GM12873 (cell line): ENCODE results near the gene EPC2.

Source experiments
- TF ChIP-seq, protein P1 (sequence below): IDR thresholded peaks from 2 replicates; pipeline ENCODE4 v1.5.1; 2012; ENCODE audit warnings: low read depth, mild to moderate bottlenecking, moderate library complexity, low read length, control low read depth; ENCODE audit not compliant: insufficient read depth; ENCODE audit errors: missing control alignments

EPC2 gene

DNA sequence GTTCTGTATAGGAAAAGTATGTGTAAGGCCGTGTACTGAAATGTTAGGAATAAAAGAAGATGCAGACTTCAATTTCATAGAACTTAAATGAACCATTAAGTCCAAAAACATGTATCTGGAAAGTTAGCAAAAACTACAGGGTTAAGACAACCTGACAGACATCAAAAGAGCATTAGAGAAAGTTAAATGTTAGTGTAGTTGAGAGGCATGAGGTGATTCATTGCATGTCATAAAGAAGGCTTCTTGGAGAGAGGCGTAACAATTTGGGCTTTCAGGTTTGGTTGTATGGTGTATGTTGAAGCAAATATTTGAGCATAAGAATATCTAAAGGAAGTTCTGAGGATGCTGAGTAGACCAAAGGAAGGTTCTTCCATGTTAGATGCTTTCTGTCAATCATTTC, 6.3 kb downstream of the EPC2 start:
- TF ChIP-seq, protein P1, sequence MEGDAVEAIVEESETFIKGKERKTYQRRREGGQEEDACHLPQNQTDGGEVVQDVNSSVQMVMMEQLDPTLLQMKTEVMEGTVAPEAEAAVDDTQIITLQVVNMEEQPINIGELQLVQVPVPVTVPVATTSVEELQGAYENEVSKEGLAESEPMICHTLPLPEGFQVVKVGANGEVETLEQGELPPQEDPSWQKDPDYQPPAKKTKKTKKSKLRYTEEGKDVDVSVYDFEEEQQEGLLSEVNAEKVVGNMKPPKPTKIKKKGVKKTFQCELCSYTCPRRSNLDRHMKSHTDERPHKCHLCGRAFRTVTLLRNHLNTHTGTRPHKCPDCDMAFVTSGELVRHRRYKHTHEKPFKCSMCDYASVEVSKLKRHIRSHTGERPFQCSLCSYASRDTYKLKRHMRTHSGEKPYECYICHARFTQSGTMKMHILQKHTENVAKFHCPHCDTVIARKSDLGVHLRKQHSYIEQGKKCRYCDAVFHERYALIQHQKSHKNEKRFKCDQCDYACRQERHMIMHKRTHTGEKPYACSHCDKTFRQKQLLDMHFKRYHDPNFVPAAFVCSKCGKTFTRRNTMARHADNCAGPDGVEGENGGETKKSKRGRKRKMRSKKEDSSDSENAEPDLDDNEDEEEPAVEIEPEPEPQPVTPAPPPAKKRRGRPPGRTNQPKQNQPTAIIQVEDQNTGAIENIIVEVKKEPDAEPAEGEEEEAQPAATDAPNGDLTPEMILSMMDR = no peak

DNA sequence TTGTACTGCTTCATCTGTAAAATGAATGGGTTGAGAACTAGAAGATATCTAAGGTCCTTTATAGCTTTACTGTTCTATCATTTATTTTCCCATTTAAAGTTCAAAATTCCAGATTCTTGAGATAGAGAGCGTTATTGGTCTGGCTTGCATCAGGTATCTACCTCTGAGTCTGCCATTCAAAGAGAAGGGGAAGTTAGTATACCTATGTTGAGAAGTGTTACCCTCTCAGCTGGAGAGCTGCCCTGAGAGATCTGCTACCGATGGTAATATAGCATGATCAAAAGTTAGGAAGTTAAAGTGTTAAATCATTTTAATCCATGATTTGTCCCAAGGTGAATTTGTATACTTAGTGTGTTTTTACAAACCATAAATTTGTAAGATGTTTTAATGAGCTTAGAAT, 7.4 kb downstream of the EPC2 start:
- TF ChIP-seq, protein P1 = no peak

GRCh38 chr2:148653437-148653836, 8.9 kb downstream of the EPC2 start:
- TF ChIP-seq, protein P1 = no peak

DNA sequence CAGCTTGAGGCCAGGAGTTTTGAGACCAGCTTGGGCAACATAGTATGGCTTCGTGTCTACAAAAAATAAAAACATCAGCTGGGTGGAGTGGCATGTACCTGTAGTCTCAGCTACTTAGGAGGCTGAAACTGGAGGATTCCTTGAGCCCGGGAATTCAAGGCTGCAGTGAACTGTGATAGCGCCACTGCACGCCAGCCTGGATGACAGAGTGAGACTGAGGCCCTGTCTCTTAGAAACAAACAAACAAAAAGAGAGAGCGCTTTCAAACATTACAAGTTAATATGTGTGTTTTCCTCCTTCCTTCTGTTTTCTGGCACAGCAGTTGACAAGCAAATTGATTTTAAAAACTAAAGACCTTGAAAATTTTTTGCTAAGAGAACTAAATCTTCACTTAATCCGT, 9.9 kb downstream of the EPC2 start:
- TF ChIP-seq, protein P1 = no peak

DNA sequence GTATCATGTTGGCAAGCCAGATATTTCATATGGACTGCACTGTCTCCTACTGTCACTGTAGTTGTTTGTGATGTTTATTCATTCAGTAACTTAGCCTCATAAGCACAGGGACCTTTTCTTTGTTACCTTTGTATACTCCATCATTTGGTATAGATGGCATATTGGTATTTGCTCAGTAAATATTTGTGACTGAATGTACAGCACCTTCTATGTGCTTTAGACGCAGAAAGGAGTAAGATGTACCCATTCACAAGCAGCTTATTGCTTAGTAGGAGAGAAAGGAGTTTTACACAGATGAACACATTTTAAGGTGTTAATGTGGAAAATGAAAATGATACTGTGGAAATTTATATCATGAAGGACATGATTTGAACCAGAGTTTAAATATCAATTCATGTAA, 12.0 kb downstream of the EPC2 start:
- TF ChIP-seq, protein P1 = no peak

GRCh38 chr2:148658807-148659722, 14.5 kb downstream of the EPC2 start:
- TF ChIP-seq, protein P1 = no peak

DNA sequence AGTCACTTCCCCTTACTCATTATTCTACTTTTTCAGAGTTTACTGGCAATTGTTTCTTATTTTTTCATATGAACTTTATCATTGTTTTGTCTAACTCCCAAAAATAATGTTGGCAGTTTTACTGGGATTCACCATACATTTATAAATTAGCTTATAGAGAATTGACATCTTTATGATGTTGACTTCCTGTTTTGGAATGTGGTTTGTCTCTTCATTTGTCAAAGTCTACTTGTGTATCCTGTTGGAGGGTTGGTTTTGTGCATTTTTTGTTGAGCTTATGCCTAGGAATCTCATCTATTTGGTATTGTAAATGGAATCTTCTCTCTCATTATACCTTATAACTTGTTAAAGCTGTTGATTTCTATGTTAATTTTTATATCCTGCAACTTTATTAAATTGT, 16.4 kb downstream of the EPC2 start:
- TF ChIP-seq, protein P1 = no peak
